Embryonic facial prominence (tissue), 1 donor: ENCODE measurements around the gene DUOX1.
"Not testable (repeated sequence)": the region's sequence is repeated elsewhere in the genome, so short reads cannot be mapped to it uniquely, and the experiment has no call there.

Experiments used
- DNase-seq: peaks from one replicate; pipeline ENCODE4 v3.0.0-alpha.2; 2016; ENCODE audit errors: extremely low spot score

The DUOX1 gene

DNA sequence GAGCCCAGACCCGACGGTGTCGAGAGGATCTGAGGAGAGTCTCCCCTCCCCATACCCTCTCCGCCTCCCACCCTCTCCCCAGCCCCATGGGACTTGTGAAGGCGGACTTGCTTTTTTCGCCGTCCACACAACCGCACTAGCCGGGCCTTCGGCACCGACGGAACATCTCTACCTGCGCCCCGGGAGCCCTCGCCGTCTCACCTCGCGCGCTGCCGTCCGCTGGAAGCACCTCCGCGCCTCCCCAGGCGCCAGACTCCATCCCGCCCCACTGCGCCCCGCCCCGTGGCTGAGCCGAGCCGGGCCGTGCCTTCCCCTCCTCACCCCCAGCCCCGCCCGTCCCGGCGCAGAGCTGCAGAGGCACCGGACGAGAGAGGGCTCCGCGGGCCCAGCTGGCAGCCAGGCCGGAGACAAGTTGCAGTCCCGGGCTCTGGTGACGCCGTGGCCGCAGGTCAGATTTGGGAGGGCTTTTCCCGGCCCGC lies at the start of gene DUOX1, which contains the start of gene DUOXA1:
TSS of gene DUOX1 (plus strand) at position 344 of the 479 bp plus-strand sequence. CDS start 1,973 bp downstream, outside the sequence.
TSS of gene DUOXA1 (minus strand) at position 229 of the 479 bp plus-strand sequence. CDS start 6,865 bp downstream, outside the sequence.
- no peak for DNase-seq

- not testable (repeated sequence) for DNase-seq
Observed at GRCh38 chr15:45080593-45080992, 49.2 kb upstream of the DUOX1 start.

DNA sequence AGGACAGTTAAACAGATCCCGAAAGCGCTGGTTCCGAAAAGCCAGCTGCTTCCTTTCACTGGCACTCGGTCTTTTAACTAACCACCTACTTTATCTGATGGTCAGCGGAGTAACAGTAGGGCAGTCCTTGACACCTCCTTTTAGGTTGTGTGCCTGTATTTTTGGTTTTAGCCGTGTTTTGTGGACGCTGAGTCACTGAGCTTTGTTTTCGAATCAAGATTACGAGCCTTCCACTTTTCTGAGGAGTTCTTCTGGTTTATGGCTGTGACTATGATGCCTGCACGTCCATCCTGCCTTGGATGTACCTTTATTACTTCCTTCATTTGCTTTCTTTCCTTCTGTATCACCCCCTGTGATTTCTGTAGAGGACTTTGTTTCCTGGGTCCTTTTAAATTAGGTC lies 47.4 kb upstream of the DUOX1 start:
- not testable (repeated sequence) for DNase-seq

- DNase-seq, result no peak
Observed at GRCh38 chr15:45083223-45083622, 46.6 kb upstream of the DUOX1 start.

GRCh38 chr15:45084163-45084562 lies 45.6 kb upstream of the DUOX1 start:
- DNase-seq, result no peak

DNA sequence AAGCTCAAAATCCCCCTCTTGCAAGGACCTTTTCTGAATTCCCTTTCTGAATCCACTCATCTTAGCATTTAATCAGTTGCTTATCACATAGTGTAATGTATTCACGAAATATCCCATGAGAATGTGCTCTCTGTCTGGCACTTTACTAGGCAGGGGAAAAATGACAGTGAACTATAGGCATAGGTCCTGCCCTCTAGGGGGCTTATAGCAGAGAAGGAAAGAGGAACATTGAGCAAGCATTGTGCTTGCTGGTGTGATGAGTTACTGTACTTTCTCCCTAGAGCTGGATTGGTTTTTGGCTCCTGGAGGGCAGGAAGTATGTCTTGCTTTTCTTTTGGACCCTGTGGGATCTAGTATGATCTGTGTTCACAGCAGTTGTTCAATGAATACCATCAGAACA lies 42.3 kb upstream of the DUOX1 start:
- no peak for DNase-seq

- DNase-seq, result no peak
Observed at GRCh38 chr15:45088801-45089711, 40.7 kb upstream of the DUOX1 start.

GRCh38 chr15:45089712-45090373 lies 40.0 kb upstream of the DUOX1 start:
- no peak for DNase-seq

DNA sequence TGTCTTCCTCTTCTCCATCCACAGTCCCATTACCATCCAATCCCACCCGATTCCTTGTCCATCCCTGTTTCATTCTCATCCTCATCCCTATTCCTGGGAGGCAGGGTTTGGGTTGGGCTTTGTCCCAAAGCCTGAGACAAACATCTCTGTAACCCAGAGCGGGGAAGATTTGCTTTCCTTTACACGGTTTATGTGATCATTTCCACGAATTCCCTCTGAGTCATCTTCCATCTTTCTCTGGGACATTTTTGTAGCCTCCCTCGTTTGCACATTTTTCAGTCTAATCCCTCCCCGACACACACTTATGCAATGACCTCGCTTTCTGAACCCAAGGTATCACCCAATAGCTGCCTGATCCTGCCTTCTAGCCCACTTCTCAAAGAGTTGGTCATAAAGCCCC lies 38.6 kb upstream of the DUOX1 start:
- DNase-seq, result no peak

DNA sequence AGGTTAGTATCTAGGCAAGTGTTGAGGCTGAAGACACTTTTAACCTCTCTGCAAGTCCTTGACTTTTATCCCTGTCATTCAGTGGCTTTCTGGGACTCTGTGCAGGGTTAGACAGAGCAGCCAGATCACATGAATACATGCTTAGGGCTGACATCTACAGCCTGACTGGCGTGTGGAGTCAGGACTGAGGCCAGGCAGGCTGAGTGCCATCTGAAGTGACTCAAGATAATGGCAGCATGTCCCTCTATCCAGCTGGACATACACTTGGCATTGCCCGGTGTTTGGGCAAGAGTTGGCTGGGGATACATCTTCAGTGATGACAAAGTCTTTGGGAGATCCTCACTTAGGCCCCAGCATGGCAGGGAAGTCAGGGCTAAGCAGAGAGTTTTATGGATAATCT lies 38.2 kb upstream of the DUOX1 start:
- no peak for DNase-seq

GRCh38 chr15:45093013-45093412 lies 36.8 kb upstream of the DUOX1 start:
- DNase-seq, result no peak

DNA sequence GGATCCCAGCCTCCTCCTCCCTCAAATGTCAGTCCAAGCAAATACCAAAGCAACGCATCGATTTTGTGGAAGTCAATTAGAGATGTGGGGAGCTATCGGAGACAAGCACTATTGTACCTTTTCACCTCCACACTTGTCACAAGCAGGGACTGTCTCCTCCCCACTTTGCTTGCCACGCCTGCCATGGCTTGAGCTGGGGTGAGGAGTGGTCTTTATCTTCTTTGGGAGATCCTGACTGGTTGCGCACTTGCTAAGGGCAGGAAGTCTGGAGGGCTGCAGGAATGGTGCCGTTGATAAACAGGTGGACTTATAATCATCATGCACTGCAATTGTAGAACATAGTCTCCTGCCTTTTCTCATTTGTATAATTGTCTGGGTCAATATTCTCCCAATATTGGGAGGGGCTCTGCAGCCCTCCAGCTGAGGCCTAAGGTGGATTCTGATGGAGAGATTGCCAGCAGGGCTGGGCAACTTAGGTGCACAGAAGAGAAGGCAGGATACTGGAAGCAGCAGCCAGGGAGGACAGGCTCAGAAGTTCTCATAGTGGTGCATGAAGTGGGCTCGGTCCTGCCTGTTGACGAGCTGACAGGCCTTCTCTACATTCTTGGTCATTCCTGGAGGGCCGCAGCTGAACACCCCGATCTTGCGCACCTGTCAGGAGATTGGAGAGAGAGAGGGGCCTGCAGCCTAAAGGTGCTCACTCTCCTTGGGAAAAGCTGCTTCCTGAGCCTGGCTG lies 36.0 kb upstream of the DUOX1 start:
- DNase-seq, result no peak

GRCh38 chr15:45094358-45094730 lies 35.5 kb upstream of the DUOX1 start:
- DNase-seq, result no peak

- no peak for DNase-seq
Observed at GRCh38 chr15:45095661-45096060, 34.1 kb upstream of the DUOX1 start.

GRCh38 chr15:45097466-45097865 lies 32.3 kb upstream of the DUOX1 start:
- no peak for DNase-seq

- no peak for DNase-seq
Observed at GRCh38 chr15:45099549-45100165, 30.1 kb upstream of the DUOX1 start.

DNA sequence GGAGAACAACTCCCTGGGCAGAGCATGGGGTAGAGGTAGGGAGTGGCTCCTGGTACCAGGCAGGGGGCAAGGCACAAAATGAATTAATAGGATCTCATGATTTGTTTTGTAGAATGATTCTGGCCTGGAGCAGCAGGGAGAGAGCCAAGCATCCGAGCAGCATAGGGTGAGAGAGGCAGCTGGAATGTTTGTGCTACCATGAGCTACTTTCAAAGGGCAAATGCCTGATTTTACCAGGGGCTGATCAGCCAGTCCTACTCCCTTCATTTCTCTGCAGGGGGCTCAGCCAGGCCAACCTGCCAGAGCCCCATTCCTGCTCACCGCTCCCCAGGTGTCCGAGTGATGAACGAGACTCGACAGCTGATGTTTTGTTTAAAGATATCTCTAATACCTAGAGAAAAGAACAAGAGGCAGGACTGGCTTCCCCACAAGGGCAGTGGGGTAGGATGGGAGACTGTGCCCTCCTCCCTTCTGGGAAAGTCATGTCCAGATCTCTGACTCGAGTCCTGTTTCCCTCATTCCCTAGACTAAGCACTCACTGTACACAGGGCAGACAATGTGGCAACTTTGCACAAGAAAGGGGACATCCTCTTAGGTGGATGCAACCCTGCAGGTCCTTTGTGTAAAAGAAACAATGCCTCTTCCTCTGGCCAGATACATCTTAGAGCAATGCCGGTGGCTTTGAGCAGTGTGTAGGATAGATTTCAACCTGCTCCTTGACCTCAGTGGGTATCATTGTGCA lies 28.7 kb upstream of the DUOX1 start:
- DNase-seq, result no peak

GRCh38 chr15:45101749-45102148 lies 28.0 kb upstream of the DUOX1 start:
- DNase-seq, result no peak

- no peak for DNase-seq
Observed at GRCh38 chr15:45102226-45102625, 27.6 kb upstream of the DUOX1 start.

- DNase-seq, result not testable (repeated sequence)
Observed at GRCh38 chr15:45104170-45104569, 25.6 kb upstream of the DUOX1 start.

GRCh38 chr15:45105586-45105985 lies 24.2 kb upstream of the DUOX1 start:
- no peak for DNase-seq
